ENCODE data around the gene HDAC5. TPM values are rescaled to one million over a fixed set of nuclear protein-coding genes. Genes with fewer than 3 reads are reported as not detected.

The HDAC5 gene
- total RNA-seq, 1 donor from 2014 or later: 34.1 TPM

DNA sequence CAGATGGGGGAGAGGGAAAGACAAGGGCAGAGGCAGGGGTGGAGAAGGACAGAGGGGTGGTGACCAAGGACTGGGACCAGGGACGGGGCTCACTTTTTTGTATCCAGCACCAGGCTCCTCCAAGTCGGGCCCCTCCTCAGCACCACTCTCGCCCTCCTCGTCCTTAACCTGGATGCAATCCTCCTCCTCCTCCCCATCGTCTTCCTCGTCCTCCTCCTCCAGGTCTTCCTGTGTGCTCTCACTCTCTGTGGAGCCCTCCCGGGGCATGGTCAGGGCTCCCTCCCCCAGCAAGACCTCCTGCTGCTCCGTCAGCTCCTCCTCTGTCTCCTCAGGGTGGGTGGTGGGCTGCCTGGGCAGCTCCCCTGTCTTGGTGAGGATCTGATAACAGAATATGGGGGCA is 36.1 kb downstream of the HDAC5 start:
- Mint-ChIP-seq H3K4me3 (peak overlapping the region; percentile 54), H3K36me3 (peaks cover 22% of the 10 kb centered on the region), H3K9me3 (no peaks in the 10 kb centered on the region), H3K27ac (peak overlapping the region; percentile 91), H3K27me3 (ENCODE audit: low read depth) (no peaks in the 10 kb centered on the region), H3K4me1 (peaks cover 27% of the 10 kb centered on the region)
- no peak for TF ChIP-seq CTCF (IDR thresholded peaks at IDR 0.05; ENCODE audit: unreplicated experiment)
- no peak for DNase-seq (ENCODE audit: low spot score in 2 of 2, unreplicated experiment in 2 of 2)

DNA sequence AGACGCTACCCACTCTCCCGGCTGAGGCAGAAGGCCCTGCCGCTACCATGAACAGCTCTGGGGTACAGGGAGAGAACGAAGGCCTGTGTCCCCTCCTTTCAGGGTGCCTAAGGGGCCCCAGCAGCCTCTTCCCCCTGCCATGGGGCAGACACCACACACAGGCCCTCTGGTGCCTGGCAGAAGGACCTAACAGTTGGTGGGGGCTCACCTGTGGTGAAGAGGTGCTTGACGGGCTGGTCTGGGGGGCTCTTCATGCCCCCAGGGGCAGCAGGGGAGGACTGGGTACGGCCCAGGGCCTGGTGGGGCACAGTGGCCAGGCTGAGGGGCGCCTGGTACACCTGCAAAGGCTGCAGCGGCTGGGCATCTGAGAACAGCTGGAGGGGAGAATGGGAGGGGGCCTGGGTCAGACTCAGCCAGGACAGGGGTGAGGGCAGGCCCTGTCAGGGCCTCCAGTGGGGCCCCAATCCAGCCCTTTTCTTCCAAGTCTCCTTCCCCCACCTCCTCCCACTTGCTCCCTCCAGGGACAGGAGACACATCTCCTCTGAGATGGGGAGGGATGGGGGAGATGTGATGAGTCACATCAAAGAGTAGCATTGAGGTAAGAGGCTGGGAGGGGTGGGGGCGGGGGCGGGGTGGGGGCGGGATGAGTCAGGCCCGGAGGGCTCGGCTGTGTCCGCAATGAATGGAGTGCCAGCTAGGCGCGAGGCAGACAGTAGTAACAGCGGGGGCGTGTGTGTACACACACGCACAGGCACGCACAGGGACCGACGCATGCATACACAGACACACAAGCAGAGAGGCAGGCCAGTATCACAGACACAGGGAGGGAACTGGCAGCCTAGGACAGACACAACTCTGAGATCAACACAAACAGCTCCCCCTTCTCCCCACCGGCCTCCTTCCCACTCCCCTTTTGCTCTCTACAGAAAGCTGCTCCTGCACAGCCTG is 36.8 kb downstream of the HDAC5 start:
- TF ChIP-seq CTCF (IDR thresholded peaks at IDR 0.05; ENCODE audit: unreplicated experiment): no peak
- peak overlapping the region; percentile 91 for H3K27ac Mint-ChIP-seq
- H3K27me3 Mint-ChIP-seq (ENCODE audit: low read depth): no peaks in the 10 kb centered on the region
- H3K4me1 Mint-ChIP-seq: peaks cover 27% of the 10 kb centered on the region
- H3K9me3 Mint-ChIP-seq: no peaks in the 10 kb centered on the region
- peak overlapping the region; percentile 54 for H3K4me3 Mint-ChIP-seq
- H3K36me3 Mint-ChIP-seq: peaks cover 23% of the 10 kb centered on the region
- DNase-seq (ENCODE audit: low spot score in 2 of 2, unreplicated experiment in 2 of 2): peak; percentile 47 to 66

DNA sequence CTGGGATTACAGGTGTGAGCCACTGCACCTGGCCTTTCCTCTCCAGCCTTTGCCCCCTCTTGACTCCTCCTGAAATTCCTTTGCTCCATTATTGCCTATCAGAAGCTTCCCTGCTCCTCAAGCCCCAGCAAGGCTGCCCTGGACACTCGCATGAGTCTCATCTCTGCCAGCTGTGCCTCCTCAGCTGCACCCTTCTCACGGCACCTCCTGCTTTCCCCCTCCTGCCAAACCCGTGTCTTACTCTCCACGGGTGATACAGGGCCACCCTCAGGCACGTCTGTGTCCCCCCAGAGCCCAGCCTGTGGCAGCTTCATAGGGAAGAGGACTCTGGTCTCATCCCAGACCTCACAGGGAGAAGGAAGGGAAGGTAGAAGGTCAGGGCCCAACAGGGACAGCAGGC is 37.5 kb downstream of the HDAC5 start:
- DNase-seq (ENCODE audit: low spot score in 2 of 2, unreplicated experiment in 2 of 2): no peak
- H3K36me3 Mint-ChIP-seq: peaks cover 18% of the 10 kb centered on the region
- H3K27ac Mint-ChIP-seq: peak overlapping the region; percentile 72
- H3K4me3 Mint-ChIP-seq: no peak overlapping the region
- TF ChIP-seq CTCF (IDR thresholded peaks at IDR 0.05; ENCODE audit: unreplicated experiment): no peak
- H3K9me3 Mint-ChIP-seq: no peaks in the 10 kb centered on the region
- no peaks in the 10 kb centered on the region for H3K27me3 Mint-ChIP-seq (ENCODE audit: low read depth)
- H3K4me1 Mint-ChIP-seq: peaks cover 27% of the 10 kb centered on the region

DNA sequence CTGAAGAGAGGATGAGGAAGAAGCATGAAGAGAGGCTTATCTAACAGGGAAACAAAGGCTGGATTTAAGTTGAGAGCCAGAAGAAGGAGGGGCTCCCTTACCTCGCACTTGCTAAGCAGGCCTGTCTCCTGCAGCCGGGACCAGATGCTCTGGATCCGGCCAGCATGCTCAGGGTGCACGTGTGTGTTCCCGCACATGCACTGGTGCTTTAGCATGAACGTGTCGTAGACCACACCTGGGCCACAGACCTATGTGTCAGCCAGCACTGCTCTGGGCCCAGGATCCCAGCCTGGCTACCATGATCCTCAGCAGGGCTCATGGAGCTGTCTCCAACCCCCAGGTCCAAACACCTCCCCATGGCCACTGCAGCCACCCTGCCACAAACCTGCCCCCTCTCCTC is 38.5 kb downstream of the HDAC5 start:
- no peak for TF ChIP-seq CTCF (IDR thresholded peaks at IDR 0.05; ENCODE audit: unreplicated experiment)
- H3K27ac Mint-ChIP-seq: peak overlapping the region; percentile 71

DNA sequence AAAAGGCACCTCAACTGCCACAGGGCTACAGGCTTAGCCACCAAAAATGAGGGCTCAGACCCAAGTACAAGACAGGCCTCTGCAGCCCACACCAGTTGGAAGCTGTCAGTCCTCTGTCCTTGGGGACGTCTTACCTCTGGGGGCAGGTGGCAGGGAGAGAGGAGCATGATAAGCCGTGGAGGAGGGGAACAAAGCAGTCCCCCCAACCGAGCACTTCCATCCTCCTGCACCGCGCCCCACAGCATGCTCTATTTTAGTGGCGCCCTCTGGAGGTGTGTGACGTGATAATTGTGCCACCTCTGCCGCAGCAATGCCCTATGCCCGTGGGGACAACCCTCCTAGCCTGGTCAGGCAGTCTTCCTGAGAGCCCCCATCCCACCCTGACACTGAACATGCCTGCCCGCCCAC is 39.3 kb downstream of the HDAC5 start:
- no peak for DNase-seq (ENCODE audit: low spot score in 2 of 2, unreplicated experiment in 2 of 2)
- Mint-ChIP-seq H3K36me3 (peaks cover 26% of the 10 kb centered on the region), H3K27me3 (ENCODE audit: low read depth) (no peaks in the 10 kb centered on the region), H3K27ac (no peak overlapping the region), H3K4me1 (peaks cover 27% of the 10 kb centered on the region), H3K9me3 (no peaks in the 10 kb centered on the region), H3K4me3 (no peak overlapping the region)
- TF ChIP-seq CTCF (IDR thresholded peaks at IDR 0.05; ENCODE audit: unreplicated experiment): no peak

More for the DNA sequence above, 38.5 kb downstream of the HDAC5 start:
- Mint-ChIP-seq H3K4me3 (no peak overlapping the region), H3K27me3 (ENCODE audit: low read depth) (no peaks in the 10 kb centered on the region), H3K36me3 (peaks cover 23% of the 10 kb centered on the region), H3K4me1 (peaks cover 27% of the 10 kb centered on the region), H3K9me3 (no peaks in the 10 kb centered on the region)
- no peak for DNase-seq (ENCODE audit: low spot score in 2 of 2, unreplicated experiment in 2 of 2)
